ENCODE results near the gene B4GALNT4. TPM values are rescaled to one million over a fixed set of nuclear protein-coding genes. Genes with fewer than 3 reads are reported as not detected.

Gene B4GALNT4
- total and polyA plus RNA-seq, 2 donors (not counting 1 experiment from before 2014, with no cell fraction given): 1.5 to 3.8 TPM

DNA sequence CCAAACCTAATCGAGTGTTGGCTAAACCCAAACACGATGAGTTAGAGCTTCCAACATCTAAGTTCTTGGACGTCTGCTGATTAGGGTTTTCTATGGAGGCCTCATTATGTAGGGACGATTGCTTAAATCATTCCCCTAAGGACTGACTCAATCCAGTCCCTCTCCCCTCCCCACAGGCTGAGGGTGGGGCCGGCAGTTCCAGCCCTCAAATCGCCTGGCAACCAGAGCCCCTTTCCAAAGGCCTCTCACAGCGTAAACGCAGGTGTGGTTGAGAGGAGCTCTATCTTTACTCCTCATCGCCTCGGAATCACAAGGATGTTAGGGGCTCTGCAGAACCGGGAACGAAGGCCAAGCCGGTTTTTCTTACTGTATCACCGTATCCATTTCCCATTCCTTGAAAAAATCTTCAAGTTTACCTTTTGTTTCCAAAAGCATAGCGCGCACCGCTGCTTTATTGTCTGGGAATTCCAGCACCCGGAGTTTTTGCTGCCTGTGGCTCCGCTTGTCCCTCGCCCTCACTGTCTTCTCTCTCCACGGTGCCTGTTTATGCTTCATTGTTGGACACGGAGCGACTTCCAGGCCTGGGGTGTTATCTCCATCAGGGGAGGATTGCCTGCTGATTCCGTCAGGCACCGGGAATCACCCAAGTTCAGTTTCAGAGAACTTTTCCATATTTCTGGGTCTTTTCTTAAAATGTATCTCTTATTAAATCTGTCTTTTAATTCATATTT, 34.9 kb upstream of the B4GALNT4 start:
- Histone ChIP-seq H3K36me3 (ENCODE audit: control insufficient read depth, insufficient read depth, low read length) (no peaks in the 10 kb centered on the region), H3K4me1 (ENCODE audit: control insufficient read depth, extremely low read depth, insufficient read depth, low read length) (no peaks in the 10 kb centered on the region), H2AFZ (ENCODE audit: low read length) (no peak overlapping the region), H3K9ac (ENCODE audit: insufficient read depth, low read length) (no peak overlapping the region), H3K4me3 (replicated peaks in 1 of 4; ENCODE audit: control extremely low read depth in 1 of 4, insufficient read depth in 1 of 4, low read depth in 3 of 4, low read length in 4 of 4) (no peak overlapping the region), H3K27ac (ENCODE audit: insufficient read depth, low read length) (no peak overlapping the region), H3K27me3 (ENCODE audit: control insufficient read depth, insufficient read depth, low read length) (no peaks in the 10 kb centered on the region), H3K79me2 (ENCODE audit: control insufficient read depth, insufficient read depth, low read length) (no peaks in the 10 kb centered on the region), H3K4me2 (ENCODE audit: extremely low read depth, insufficient read depth, low read length) (no peak overlapping the region), H3K9me3 (ENCODE audit: control insufficient read depth, insufficient read depth, low read depth, low read length) (no peaks in the 10 kb centered on the region), H4K20me1 (ENCODE audit: control insufficient read depth, extremely low read depth, insufficient read depth, low read length) (no peaks in the 10 kb centered on the region)
- DNase-seq (ENCODE audit: low read depth in 2 of 2): peak in 1 of 2 donors; percentile 55
- TF ChIP-seq EZH2 (IDR thresholded peaks at IDR 0.05; ENCODE audit: low read length, missing control alignments): no peak
- TF ChIP-seq, protein P1, sequence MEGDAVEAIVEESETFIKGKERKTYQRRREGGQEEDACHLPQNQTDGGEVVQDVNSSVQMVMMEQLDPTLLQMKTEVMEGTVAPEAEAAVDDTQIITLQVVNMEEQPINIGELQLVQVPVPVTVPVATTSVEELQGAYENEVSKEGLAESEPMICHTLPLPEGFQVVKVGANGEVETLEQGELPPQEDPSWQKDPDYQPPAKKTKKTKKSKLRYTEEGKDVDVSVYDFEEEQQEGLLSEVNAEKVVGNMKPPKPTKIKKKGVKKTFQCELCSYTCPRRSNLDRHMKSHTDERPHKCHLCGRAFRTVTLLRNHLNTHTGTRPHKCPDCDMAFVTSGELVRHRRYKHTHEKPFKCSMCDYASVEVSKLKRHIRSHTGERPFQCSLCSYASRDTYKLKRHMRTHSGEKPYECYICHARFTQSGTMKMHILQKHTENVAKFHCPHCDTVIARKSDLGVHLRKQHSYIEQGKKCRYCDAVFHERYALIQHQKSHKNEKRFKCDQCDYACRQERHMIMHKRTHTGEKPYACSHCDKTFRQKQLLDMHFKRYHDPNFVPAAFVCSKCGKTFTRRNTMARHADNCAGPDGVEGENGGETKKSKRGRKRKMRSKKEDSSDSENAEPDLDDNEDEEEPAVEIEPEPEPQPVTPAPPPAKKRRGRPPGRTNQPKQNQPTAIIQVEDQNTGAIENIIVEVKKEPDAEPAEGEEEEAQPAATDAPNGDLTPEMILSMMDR (conservative IDR thresholded peaks at IDR 0.05 in 1 of 2, IDR thresholded peaks at IDR 0.05 in 1 of 2; ENCODE audit: low read depth in 1 of 2, low read length in 2 of 2): no peak

DNA sequence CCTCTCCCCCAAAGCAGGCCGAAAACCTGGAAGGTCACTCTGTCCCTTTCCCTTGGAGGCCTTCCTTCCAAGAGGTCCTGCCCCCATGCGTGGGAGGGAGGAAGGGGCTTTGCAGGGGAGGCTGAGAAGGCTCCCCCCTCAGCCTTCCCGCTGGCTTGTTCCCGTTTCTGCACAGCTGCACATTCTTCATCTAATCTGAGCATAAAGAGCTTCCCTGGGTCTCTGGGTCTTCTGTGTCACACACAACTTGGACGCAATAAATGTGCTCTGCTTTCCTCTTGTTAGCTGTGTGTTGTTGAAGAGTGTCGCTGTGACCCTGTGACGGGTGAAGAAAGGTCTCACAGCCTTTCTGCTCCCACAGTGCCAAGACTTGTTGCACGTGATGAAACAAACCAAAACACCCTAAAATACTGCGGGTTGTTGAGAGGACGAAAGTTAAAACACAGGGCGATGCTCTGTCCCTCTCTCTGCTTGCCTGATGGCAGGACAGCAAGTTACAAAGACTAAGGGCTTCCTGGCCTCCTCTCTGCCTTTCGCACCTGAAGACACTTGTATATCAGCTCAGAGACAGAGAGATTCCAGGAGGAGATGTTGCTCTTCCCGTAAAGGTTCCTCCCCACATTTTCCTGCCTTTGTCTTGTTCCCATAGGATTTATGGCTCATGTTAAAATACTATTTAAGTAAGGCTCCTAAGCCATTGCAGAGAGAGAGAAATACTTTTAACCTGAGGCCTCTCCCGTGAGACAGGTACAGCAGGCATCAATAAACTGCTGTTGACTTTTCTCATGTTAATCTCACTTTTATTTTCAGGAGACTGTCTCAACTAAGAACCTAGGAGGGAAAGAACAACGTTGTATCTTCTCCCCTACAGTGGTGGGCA, 33.3 kb upstream of the B4GALNT4 start:
- H3K27ac ChIP-seq (ENCODE audit: insufficient read depth, low read length): no peak overlapping the region
- peak overlapping the region; percentile 90 for H2AFZ ChIP-seq (ENCODE audit: low read length)
- H3K4me2 ChIP-seq (ENCODE audit: extremely low read depth, insufficient read depth, low read length): no peak overlapping the region
- no peak for DNase-seq (ENCODE audit: low read depth in 2 of 2)
- H3K4me1 ChIP-seq (ENCODE audit: control insufficient read depth, extremely low read depth, insufficient read depth, low read length): no peaks in the 10 kb centered on the region
- no peaks in the 10 kb centered on the region for H3K27me3 ChIP-seq (ENCODE audit: control insufficient read depth, insufficient read depth, low read length)
- no peaks in the 10 kb centered on the region for H3K79me2 ChIP-seq (ENCODE audit: control insufficient read depth, insufficient read depth, low read length)
- H4K20me1 ChIP-seq (ENCODE audit: control insufficient read depth, extremely low read depth, insufficient read depth, low read length): no peaks in the 10 kb centered on the region
- no peaks in the 10 kb centered on the region for H3K36me3 ChIP-seq (ENCODE audit: control insufficient read depth, insufficient read depth, low read length)
- no peak overlapping the region for H3K4me3 ChIP-seq (replicated peaks in 1 of 4; ENCODE audit: control extremely low read depth in 1 of 4, insufficient read depth in 1 of 4, low read depth in 3 of 4, low read length in 4 of 4)
- no peaks in the 10 kb centered on the region for H3K9me3 ChIP-seq (ENCODE audit: control insufficient read depth, insufficient read depth, low read depth, low read length)
- no peak overlapping the region for H3K9ac ChIP-seq (ENCODE audit: insufficient read depth, low read length)
- TF ChIP-seq EZH2 (IDR thresholded peaks at IDR 0.05; ENCODE audit: low read length, missing control alignments): no peak
- TF ChIP-seq, protein P1 (conservative IDR thresholded peaks at IDR 0.05 in 1 of 2, IDR thresholded peaks at IDR 0.05 in 1 of 2; ENCODE audit: low read depth in 1 of 2, low read length in 2 of 2): no peak

DNA sequence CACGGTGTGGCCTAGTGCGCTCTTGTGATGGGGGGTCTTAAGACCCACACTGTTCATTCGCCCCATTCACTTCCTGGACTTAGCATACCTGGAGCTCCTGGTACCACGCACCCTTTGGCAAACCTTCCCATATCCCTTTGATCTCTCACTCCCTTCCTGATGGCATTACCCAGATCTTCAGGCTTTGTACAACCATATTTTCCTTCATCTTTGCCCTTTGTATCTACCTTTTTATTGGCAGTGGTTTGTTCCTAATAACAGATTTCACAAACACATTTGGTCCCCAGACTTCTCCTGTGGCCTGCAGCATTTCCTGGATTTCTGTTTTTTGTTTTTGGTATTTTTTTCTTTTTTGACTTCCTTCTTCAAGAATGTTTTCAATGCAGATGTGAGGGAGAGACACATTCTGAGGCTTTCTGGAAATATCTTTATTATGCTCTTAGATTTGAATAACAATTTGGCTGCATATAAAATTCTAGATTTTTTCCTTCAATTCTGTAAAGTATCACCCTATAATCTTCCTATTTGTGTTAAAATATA, 32.6 kb upstream of the B4GALNT4 start:
- no peak overlapping the region for H2AFZ ChIP-seq (ENCODE audit: low read length)
- DNase-seq (ENCODE audit: low read depth in 2 of 2): no peak
- no peak for TF ChIP-seq EZH2 (IDR thresholded peaks at IDR 0.05; ENCODE audit: low read length, missing control alignments)
- TF ChIP-seq, protein P1 (conservative IDR thresholded peaks at IDR 0.05 in 1 of 2, IDR thresholded peaks at IDR 0.05 in 1 of 2; ENCODE audit: low read depth in 1 of 2, low read length in 2 of 2): no peak

More for the DNA sequence above, 32.6 kb upstream of the B4GALNT4 start:
- no peak overlapping the region for H3K4me3 ChIP-seq (replicated peaks in 1 of 4; ENCODE audit: control extremely low read depth in 1 of 4, insufficient read depth in 1 of 4, low read depth in 3 of 4, low read length in 4 of 4)
- no peaks in the 10 kb centered on the region for H3K27me3 ChIP-seq (ENCODE audit: control insufficient read depth, insufficient read depth, low read length)
- no peaks in the 10 kb centered on the region for H3K4me1 ChIP-seq (ENCODE audit: control insufficient read depth, extremely low read depth, insufficient read depth, low read length)
- H3K27ac ChIP-seq (ENCODE audit: insufficient read depth, low read length): no peak overlapping the region
- no peaks in the 10 kb centered on the region for H3K79me2 ChIP-seq (ENCODE audit: control insufficient read depth, insufficient read depth, low read length)
- no peaks in the 10 kb centered on the region for H4K20me1 ChIP-seq (ENCODE audit: control insufficient read depth, extremely low read depth, insufficient read depth, low read length)
- H3K4me2 ChIP-seq (ENCODE audit: extremely low read depth, insufficient read depth, low read length): no peak overlapping the region
- no peak overlapping the region for H3K9ac ChIP-seq (ENCODE audit: insufficient read depth, low read length)
- no peaks in the 10 kb centered on the region for H3K9me3 ChIP-seq (ENCODE audit: control insufficient read depth, insufficient read depth, low read depth, low read length)
- H3K36me3 ChIP-seq (ENCODE audit: control insufficient read depth, insufficient read depth, low read length): no peaks in the 10 kb centered on the region
